Epidermal melanocyte (primary cell): Measurements from ENCODE around the gene WIPF2.

Experiments used
- DNase-seq: peaks from one replicate; pipeline ENCODE4 v3.0.0; 2011; ENCODE audit warnings: low spot score; ENCODE audit not compliant: insufficient read length

WIPF2 gene

DNA sequence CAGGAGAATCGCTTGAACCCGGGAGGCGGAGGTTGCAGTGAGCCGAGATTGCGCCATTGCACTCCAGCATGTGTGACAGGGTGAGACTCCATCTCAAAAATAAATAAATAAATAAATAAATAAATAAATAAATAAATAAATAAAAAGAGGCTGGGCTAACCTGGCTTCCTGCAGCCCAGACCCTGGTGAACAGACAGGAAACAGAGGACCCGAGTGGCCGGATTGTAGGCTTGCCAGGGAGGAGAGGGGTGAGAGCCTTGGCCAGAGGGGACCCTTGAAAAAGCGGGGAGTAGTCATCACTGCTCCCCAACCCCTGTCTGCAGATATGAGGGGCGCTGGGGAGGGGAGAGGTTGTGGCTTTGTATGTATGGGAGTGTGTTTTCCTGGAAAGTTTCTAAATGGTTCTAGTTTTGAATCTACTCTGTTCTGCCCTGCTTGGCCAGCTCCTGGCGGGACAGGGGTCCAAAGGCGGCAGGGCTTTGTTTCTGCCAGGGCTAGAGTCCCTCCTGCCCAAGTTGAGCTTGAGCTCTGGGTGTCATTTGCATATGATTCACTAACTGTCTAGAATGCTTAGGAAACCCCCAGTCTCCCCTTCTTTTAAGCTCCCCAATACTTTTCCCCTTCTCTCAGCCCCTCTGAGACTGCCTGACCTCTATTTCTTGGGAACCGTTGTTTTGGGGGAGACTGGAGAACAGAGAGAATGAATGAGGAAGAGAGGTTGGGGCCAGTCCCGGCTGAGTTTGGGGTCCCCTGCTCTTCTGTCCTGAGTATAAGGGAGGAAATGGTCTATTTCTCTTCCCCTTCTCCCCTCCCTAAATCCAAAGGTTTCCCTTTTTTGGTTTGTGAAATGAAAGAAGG lies 106.3 kb downstream of the WIPF2 start:
- DNase-seq = no peak

DNA sequence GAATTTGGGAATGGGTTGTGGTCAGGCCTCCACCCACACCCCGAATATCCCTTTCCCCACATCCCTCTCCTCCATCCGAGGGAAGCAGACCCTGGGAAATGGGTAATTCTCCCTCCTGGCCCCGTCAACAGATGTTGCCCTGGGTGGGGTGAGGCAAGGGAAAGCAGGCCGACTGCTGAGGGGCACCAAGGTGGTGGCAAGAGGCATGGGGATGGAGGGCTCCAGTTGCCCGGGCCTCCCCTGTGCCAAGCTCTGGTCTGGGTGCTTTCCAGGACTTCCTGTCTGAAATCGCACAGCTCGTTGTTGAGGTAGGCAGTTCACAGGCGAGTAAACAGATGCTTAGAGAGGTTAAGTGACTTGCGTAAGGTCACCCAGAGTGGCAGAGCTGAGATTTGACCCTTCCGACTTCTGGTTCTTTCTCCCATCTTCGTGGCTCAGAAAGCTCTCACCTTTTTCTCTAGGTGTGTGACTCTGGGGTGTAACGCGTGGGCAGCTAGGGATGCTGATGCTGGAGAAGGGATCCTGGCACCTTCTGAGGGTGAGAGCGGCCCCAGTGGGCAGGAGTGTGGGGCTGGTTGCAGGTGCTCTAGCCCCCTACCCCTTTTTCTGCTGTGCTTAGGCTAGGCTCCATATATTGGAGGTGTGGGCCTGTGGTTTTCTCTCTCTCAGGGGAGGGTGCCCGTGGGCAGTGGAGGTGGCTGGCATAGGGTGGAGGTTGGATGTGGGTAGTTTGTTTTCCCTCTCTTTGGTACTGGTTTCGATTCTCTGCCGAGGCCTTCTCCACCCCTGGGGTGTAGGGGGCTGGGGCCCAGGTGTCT lies 107.1 kb downstream of the WIPF2 start:
- no peak for DNase-seq

DNA sequence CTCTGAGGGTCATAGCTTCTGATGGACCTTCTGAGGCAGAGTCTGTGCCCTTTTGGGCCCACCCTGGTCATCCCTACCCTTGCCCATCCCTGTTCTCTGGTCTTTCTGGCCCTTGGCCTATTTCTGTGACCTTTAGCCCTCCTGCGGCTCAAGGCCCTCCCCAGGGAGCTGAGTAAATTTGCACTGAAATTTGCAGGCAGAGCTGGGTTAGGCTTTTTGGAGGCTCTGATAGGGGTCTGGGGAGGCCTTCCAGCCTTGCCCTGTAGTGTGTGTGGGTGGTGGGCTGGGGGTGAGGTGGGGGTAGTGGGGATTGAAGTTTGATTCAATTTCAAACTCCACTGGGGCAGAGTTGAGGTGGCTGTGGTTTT lies 107.7 kb downstream of the WIPF2 start:
- no peak for DNase-seq

DNA sequence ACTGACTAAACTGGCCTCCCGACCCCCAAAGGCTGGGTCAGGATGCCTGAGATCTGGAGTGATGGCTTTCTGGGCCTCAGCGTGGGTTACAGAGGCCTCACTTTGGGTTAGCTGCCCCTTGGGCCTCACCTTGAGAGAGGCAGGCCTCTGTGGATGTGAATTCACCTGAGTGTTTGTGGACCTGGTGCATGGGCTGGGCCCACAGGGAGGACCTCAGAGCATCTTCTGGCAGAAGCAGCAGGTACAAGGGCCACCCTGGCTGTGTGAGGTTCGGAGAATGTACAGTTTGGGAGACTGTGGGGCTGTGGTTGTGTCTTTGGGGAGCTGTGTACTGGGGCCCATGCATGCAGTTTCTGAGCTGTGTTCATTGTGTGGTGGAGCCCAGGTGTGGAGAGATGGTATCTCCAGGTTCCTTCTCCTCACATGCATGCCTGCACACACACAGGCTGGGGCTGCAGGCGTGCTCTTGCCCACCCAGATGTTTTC lies 108.2 kb downstream of the WIPF2 start:
- no peak for DNase-seq

DNA sequence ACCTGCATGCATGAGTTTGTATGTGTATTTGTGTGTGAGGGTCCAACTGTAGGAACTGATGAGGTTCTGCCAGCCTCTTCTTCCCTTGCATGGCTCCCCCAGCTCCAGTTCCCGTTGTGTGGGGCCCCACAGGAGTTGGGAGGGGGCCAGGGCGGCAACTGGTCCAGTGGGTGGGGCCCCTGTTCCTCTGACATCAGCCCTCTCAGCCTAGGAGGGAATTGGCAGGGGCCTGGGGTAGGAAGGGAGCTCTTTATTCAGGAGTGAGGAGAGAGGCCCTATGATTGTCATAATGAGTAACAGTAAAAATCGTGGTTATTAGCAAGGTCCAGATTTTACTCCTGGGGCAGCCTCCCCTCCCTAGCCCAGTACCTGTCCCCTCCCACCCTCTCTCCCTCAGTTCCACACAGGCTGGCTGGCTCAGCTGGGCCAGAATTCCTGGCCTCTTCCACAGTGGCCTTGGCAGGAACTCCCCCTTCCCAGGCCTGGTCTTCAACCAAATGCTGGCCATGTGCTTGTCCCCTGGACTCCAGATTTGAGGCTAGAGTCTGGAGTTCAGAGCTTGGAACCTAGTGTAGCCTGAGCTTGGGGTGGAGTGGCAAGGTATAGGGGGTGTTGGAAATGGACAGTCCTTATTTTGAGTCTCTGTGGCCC lies 108.8 kb downstream of the WIPF2 start:
- no peak for DNase-seq

DNA sequence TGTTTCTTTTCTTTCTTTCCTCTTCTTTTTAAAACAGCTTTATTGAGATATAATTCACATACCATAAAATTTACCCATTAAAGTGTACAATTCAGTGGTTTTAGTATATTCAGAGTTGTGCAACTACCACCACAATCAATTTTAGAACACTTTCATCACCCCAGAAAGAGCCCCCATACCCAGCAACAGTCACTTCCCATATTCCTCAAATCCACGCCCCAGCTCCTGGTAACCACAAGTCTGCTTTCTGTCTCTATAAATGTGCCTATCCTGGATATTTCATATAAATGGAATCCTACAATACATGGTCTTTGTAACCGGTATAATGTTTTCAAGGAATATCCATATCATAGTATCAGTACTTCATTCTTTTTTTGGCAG lies 109.3 kb downstream of the WIPF2 start:
- DNase-seq = no peak

DNA sequence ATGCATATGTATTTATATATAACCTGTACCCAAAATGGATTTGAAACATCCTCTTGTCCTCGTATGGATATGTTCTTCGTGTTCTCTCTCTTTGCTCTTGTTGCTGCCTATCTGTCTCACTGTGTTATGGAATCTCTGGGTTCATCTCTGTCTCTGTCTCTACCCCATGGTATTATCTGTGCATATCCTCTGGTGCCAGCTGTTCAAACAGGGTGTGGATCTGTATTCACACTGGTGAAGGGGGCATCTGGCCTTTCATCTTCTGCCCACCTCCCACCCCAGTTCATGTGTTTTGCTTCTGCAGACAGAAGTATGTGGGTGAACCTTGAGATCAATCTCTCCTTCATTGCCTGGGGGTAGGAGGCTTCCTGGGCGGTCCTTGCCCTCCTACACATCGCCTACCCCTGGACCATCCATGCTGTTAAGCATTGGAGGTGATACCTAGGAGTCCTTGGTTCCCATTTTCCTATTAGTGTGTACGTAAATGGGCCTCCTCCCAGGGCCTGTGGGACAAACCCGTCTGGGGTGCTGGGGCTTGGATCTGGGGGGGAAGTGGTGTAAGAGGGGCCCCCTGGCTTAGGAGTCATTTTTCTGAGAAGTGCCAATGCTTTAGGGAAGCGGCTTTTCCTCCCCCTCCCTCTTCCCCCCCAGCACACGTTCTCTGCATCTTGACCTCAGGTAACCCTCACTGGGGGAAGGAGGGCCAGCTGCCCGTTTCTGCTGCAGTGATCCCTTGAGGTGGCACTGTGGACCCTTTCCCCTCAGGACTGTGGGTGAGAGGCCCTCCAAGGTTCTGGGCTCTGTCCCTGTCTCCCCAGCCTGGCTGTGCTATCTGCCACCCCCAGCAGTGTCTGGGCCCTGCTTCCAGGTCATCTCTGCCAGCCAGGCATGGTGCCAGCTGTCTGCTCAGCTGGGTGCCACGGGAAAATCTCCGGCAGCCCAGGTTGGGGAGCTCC lies 111.0 kb downstream of the WIPF2 start:
- no peak for DNase-seq

DNA sequence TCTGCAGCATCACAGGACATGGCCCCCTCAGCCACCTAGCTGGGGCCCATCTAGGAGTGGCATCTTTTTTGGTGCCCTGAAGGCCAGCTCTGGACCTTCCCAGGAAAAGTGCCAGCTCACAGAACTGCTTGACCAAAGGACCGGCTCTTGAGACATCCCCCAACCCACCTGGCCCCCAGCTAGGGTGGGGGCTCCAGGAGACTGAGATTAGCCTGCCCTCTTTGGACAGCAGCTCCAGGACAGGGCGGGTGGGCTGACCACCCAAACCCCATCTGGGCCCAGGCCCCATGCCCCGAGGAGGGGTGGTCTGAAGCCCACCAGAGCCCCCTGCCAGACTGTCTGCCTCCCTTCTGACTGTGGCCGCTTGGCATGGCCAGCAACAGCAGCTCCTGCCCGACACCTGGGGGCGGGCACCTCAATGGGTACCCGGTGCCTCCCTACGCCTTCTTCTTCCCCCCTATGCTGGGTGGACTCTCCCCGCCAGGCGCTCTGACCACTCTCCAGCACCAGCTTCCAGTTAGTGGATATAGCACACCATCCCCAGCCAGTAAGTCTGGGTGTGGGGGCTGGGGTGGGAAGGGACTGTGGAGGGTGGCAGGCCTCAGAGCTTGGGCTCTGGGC lies 111.9 kb downstream of the WIPF2 start:
- no peak for DNase-seq

DNA sequence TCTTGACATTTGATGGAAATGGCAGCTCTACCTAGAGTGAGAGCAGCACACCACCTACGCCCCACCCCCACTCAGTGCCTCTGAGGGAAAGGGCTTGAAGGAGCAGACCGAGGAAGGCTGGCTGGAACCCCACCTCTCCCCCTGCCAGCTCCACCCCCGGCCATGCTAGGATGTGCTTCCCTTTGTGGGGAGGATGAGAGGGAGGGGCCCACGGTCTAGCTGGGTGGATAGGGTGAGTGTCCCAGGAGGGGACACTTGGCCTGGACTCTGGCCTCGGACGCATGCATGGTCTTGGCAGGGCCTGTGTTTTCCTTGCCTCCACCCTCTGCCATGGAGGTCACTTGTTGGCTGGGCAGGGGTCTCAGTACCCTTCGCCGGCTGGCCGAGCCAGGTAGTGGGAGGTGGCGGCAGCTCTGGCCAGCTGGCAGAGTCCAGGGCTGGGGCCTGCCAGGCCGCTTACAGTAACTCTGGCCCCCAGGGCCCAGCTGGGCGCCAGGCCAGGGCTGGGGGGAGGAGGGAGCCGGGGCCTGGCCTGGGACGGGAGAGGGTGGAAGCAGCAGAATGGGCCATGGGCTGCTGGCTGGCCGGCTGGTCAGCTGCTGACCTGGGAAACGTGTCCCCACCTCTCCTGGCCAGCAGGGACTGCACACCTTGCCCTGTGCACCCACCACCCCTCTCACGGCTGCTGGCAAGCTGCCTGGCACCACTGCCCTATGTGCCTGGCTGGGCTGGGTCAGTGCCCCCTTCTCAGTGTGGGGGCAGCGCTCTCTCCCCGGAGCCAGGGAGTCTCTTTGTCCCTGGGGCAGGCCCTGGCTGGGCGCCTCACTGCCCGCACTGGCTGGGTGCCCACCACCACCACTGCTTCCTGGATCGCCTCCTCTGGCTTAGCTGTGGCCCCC lies 112.9 kb downstream of the WIPF2 start:
- peak; percentile 84 for DNase-seq
